D721Med (cell line): Measurements from ENCODE around the gene ZNF169.
"Not testable (repeated sequence)": the region's sequence is repeated elsewhere in the genome, so short reads cannot be mapped to it uniquely, and the experiment has no call there.

Experiments
- DNase-seq: peaks from one replicate; pipeline ENCODE4 v3.0.0; 2011; ENCODE audit warnings: low spot score; ENCODE audit not compliant: insufficient read length
- FAIRE-seq: peaks from 2 replicates; lab custom pipeline; 2011; peaks lifted over from hg19 to GRCh38; lab: Jason Lieb, UNC

ZNF169 gene

GRCh38 chr9:94323153-94323798 is 64.2 kb downstream of the ZNF169 start:
- not testable (repeated sequence) for DNase-seq, FAIRE-seq

DNA sequence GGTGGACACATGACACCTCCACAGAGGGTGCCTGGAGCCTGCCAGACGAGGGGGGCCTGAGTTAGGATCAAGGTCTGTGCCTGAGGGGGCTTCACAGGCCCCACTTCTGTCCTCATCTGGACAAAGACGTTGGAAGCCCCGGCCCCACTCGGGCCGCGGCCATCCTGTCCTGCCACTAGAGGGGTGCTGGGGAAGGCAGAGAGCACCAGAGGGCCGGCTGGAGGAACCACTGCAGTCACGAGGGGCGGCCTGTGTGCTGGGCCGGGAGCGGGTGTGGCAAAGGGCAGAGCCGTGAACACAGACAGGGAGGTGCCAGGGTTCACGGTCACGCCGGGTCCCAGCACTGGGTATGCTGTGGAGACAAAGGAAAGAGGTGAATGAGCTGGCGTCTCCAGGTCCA is 66.5 kb downstream of the ZNF169 start:
- FAIRE-seq, DNase-seq: not testable (repeated sequence)

DNA sequence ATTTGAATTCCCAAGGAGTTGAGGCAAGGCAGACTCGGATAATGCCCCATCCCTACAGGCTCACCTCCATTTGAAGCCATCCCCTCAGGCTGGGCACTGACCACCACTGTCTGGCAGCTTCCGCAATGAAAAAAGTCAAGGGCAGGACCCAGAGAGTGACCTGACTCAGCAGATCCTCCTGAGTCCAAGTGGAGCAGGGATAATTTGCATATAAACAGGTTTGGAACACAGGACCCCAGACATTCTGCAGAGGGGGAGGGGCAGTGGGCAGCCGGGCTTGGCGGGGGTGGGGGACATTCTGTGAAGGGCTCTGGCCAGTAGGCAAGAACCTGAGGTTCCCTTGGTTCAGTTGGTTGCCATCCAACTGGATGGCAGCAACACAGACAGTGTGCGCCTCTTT is 69.4 kb downstream of the ZNF169 start, which contains the start of gene NUTM2F:
Gene NUTM2F (minus strand): TSS at position 101 of the 400 bp plus-strand sequence. CDS start 21 bp downstream, at position 80.
- not testable (repeated sequence) for FAIRE-seq, DNase-seq

- DNase-seq, FAIRE-seq: not testable (repeated sequence)
Measured at GRCh38 chr9:94336445-94336844, 77.3 kb downstream of the ZNF169 start.

DNA sequence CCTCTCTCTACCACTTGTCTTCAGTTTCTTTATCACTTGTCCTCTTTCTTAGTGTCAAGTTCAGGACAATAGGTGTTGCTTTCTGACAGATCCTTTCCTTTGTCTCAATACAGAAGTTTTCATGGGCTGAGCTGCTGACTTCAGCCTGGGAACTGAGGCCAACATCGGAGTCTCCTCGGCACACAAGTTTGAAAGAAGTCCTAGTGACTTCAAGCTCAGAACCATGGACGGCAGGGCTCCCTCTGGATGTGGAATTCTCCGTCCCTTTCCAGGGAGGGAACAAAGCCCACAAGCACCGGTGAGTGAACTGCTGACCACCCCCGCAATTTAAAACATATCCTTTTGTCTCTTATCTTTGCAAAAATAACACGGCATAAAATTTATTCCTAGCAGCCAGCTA is 79.6 kb downstream of the ZNF169 start:
- not testable (repeated sequence) for DNase-seq, FAIRE-seq

DNA sequence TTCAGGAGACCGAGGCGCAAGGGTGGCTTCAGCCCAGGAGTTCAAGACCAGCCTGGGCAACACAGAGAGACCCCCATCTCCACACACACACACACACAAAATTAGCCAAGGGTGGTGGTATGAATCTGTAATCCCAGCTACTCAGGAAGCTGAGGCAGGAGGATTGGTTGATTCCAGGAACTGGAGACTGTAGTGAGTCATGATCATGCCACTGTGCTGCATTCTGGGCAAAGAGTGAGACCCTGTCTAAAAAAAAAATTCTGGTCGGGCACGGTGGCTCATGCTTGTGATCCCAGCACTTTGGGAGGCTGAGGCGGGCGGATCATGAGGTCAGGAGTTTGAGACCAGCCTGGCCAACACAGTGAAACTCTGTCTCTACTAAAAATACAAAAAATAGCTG is 80.6 kb downstream of the ZNF169 start:
- not testable (repeated sequence) for FAIRE-seq, DNase-seq

GRCh38 chr9:94340750-94341149 is 81.7 kb downstream of the ZNF169 start:
- not testable (repeated sequence) for FAIRE-seq, DNase-seq

DNA sequence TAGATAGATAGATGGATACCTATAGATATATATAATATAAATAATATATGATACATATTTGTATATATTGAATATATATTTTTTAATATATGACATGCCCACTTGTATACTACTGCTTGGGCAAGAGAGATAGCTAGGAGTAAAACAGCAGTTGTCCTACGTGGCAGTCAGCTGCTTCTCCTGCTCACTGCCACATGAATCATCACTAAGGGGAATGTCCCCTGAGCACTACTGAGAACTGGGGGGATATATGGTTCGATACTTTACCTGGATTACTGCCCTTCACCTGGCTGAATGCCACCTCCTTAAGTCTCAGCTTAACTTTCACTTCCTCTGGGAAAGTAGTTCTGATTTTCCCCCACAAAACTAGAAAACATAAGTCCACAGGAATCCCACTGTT is 82.6 kb downstream of the ZNF169 start:
- FAIRE-seq, DNase-seq: not testable (repeated sequence)

DNA sequence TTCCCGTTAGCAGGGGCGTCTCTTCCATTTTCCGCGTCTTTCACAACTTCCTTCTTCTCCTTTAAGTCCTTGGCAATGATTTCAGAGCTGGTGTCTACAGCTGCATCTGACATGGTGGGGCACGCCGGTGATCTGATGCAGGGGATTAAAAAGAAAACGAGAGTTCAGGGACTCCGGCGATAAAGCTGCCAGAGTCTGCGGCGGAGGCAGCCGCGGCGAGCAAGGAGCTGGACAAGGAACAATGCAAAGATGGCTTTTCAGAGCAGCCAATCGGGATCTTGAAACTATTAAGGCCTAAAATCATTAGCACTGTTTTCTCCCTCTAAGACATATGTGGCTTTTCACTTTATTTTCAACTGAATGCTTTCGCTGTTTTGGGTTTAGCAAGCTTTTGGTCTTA is 88.4 kb downstream of the ZNF169 start:
- not testable (repeated sequence) for DNase-seq, FAIRE-seq

GRCh38 chr9:94348754-94349153 is 89.7 kb downstream of the ZNF169 start:
- FAIRE-seq, DNase-seq: not testable (repeated sequence)
